Skeletal muscle cell (primary cell): ENCODE data around the gene WTAP.
"Not testable (repeated sequence)": the region's sequence is repeated elsewhere in the genome, so short reads cannot be mapped to it uniquely, and the experiment has no call there.

Experiments used
- DNase-seq: peaks from one replicate; pipeline ENCODE4 v3.0.0-alpha.2; 2010; ENCODE audit warnings: low read depth
- H3K4me3 ChIP-seq: 2 replicates; pipeline ENCODE4 v1.5.1; 2011; ENCODE audit warnings: low read depth, mild to moderate bottlenecking, control low read depth, low read length, moderate library complexity

WTAP gene

DNA sequence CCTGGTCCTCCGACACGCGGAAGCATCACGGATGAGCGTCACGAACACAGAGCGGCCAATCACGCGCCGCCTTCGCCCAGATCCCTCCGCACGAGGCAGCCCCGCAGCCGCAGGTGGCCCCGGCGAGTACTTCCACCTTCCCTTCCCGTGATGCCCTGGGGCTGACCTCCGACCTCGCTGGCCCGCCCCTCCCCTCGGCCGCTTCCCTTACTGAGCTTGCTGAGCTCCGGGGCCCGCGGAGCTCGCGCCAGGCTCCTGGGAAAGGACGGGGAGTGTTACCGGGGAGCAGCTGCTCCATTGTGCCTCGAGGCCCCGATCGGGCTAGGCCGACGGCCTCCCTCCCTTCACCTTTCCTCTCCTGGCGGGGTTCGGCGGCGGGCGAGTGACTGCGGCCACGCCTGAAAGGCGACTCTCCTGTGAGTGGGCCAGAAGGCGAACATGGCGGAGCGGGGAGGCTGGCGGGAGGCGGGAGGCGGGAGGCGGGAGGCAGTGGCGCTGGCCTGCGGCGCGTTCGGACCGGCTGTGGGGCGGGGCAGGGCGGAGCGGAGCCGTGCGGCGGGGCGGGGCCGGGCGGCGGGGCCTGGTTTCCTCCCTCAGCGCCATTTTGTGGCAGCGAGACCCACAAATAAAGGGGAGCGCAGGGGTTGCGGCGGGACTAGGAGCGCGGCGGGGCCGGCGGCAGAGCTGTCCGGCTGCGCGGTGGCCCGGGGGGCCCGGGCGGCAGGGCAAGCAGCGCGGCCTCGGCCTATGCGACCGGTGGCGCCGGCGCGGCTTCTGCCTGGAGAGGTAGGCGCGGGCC is at the start of gene WTAP:
Gene WTAP (plus strand): TSS at position 589 of the 799 bp plus-strand sequence. CDS start 8,760 bp downstream, outside the sequence.
- peak within 1 kb of the TSS; percentile 85 for H3K4me3 ChIP-seq
- peak; percentile 87 for DNase-seq

DNA sequence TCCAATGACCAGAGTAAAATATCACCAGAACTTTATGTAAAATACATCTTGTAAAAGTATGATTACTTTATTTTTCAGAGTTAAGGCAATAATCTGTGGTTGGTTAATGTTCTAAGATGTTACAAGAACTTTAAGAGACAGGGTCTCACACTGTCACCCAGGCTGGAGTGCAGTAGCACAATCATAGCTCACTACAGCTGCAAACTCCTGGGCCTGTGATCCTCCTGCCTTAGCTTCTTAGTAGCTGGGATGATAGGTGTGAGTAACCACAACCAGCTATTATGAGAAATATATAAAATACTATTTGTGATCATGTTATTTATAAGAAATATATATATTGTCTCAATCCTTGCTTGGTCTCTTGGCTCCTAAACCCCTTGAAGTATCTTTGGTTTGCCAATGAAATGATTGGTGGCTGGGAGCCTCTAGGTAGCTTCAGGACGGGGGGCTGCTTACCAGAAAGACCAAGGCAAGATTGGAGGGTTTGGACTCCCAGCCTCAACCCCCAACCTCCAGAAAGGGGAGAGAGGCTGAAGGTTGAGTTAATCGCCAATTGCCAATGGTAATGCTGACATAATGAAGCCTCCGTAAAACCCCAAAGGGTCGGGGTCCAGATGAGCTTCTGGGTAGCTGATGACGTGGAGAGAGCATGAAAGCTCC is 49.7 kb upstream of the WTAP start:
- DNase-seq: no peak
- H3K4me3 ChIP-seq: no peak overlapping the region

DNA sequence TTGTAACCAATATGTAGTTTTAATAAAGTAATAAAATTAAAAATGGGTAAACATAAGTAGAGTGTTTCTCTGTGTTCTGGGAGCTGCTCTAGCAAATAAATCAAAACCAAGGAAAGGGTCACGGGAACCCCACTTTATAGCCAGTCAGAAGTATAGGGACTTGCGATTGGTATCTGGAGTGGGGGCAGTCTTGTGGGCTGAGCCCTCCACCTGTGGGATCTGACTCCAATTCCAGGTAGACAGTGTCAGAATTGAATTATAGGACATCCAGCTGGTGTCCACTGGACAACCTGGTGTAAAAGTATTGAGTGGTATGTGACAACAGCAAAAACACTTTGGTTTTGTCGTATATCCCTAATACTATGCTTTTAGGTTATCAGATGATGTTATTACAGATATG is 48.7 kb upstream of the WTAP start:
- DNase-seq: no peak
- H3K4me3 ChIP-seq: no peak overlapping the region

DNA sequence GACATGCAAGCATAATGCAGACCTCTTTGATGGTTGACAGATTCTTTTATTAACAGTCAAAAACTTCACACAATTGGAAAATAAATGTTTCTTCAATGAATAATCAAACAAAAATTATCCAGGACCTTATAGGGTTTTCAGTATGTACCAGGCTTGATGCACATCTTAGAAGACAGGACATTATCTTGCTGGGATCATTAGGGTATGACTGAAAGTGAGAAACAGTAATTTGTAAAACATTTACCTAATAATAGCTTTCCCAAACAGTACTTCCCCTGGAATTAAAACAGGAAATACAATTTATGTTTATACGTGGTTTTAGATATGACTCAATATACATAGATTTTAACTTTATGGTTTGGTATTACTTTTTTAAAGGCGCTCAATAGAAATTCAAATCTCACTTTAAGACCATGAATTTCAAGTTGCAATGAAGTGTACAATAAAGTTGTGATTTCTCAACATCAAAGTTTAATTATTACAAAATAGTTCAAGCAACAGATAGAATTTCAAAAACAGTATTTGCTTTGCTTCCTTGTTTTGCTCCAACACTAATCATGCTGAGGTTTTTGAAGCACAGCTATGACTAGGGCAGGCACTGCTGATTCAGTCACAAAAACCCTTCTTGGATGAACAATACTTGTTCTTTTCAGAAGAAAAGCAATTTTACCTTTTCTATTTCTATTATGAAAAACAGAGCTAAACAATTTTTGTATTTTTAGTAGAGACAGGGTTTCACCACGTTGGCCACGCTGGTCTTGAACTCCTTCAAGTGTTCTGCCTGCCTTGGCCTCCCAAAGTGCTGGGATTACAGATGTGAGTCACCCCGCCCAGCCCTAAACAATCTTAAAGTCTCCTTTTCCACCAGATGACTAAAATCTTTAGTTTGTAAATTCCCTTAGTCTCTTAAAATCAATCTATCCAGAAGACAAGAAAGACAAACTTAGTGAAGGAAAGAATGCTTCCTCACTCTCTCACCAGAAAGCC is 47.9 kb upstream of the WTAP start:
- no peak overlapping the region for H3K4me3 ChIP-seq
- no peak for DNase-seq

GRCh38 chr6:159680104-159680503 is 47.2 kb upstream of the WTAP start:
- DNase-seq: no peak
- H3K4me3 ChIP-seq: no peak overlapping the region

- DNase-seq: no peak
- H3K4me3 ChIP-seq: no peak overlapping the region
These were observed 46.0 kb upstream of the WTAP start for GRCh38 chr6:159681191-159681880.

DNA sequence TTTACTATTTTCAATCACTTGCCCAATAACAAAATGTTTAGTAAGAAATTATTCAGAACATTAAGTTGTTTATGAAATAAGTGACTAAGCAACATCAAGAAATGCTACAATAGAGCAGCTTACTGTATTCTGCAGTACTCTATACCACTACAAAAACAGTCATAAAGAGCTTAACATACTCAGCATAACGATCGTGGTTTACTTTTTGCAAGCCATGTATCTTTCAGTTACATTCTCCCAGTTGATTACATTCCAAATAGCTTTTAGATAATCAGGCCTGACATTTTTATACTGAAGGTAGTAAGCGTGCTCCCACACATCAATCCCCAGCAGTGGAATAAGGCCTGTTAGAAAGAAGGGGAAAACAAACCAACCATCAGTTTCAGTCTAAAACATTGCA is 45.0 kb upstream of the WTAP start:
- DNase-seq: no peak

DNA sequence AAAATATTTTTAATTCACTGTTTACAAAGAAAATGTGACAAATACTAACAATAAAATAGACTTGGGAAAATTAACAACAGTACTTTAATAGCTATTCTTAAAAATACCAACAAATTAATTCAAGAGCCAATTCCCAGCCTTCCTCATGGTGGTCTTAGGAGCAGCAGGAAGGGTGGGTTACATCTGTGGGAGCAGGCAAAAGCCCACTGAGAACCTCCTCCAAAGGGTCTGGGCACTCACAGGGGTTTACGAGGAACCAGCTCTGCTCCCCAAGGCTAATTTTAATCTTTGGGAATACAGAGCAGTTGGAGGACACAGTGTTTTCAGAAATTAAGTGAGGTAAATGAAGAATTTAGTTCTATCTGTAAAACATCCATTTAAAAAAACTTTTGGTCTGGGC is 44.5 kb upstream of the WTAP start:
- no peak for DNase-seq
- no peak overlapping the region for H3K4me3 ChIP-seq

More for the DNA sequence above, 45.0 kb upstream of the WTAP start:
- no peak overlapping the region for H3K4me3 ChIP-seq

- DNase-seq: no peak
- no peak overlapping the region for H3K4me3 ChIP-seq
These were observed 43.3 kb upstream of the WTAP start for GRCh38 chr6:159684013-159684304.

DNA sequence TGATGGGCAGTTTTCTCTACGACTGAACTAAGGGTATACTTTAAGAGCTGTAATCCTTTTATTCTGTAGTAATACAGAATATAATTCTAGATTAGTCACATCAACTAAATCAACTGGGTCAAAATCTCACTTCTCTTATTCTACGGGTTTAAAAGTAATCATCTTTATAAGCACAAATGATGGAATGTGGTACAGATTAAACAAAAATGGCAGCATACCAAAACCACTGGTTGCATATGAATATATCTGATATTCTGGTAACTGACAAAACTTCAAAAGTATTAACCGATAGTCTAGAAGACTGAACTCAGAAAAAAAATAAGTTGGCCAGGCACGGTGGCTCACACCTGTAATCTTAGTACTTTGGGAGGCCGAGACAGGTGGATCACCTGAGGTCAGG is 41.3 kb upstream of the WTAP start:
- no peak for DNase-seq
- H3K4me3 ChIP-seq: no peak overlapping the region

GRCh38 chr6:159686703-159687102 is 40.6 kb upstream of the WTAP start:
- no peak overlapping the region for H3K4me3 ChIP-seq
- DNase-seq: no peak

GRCh38 chr6:159687341-159687740 is 40.0 kb upstream of the WTAP start:
- H3K4me3 ChIP-seq: no peak overlapping the region
- DNase-seq: no peak

- DNase-seq: no peak
- H3K4me3 ChIP-seq: no peak overlapping the region
These were observed 38.9 kb upstream of the WTAP start for GRCh38 chr6:159688266-159688905.

GRCh38 chr6:159689001-159689400 is 38.3 kb upstream of the WTAP start:
- no peak for DNase-seq
- H3K4me3 ChIP-seq: no peak overlapping the region

DNA sequence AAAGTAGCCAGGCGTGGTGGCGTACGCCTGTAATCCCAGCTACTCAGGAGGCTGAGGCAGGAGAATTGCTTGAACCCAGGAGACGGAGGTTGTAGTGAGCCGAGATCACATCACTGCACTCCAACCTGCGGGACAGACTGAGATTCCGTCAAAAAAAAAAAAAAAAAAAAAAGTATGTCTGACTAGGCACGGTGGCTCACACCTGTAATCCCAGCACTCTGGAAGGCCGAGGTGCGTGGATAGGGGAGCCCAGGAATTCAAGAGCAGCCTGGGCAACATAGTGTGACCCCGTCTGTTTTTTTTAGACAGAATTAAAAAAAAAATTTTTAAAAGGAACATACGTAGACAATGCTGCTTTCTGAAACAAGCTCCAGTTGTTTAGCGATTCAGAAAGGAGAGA is 37.2 kb upstream of the WTAP start:
- not testable (repeated sequence) for DNase-seq, H3K4me3 ChIP-seq

- peak; percentile 64 for DNase-seq
- peak overlapping the region; percentile 71 for H3K4me3 ChIP-seq
These were observed 36.0 kb upstream of the WTAP start for GRCh38 chr6:159691133-159691962.

GRCh38 chr6:159691963-159692287 is 35.4 kb upstream of the WTAP start:
- DNase-seq: no peak
- peak overlapping the region; percentile 71 for H3K4me3 ChIP-seq
